GM12892 (cell line): Measurements from ENCODE around the gene DGKQ.
"Not testable (repeated sequence)": the region's sequence is repeated elsewhere in the genome, so short reads cannot be mapped to it uniquely, and the experiment has no call there.

Experiments used
- POLR2A ChIP-seq: IDR thresholded peaks from 2 replicates; pipeline ENCODE4 v1.6.1; 2011; ENCODE audit warnings: low read depth, low read length, control low read depth
- POLR2AphosphoS5 ChIP-seq: IDR thresholded peaks from 2 replicates; pipeline ENCODE4 v1.6.1; 2011; ENCODE audit warnings: low read depth, low read length, control low read depth

- TF ChIP-seq POLR2AphosphoS5, POLR2A: not testable (repeated sequence)
Observed at GRCh38 chr4:999240-999863, 26.0 kb upstream of the DGKQ start.
